CD8-positive, alpha-beta memory T cell (primary cell): Measurements from ENCODE around the gene OR4S1. TPM values are rescaled to one million over a fixed set of nuclear protein-coding genes. Genes with fewer than 3 reads are reported as not detected.
"Not testable (repeated sequence)": the region's sequence is repeated elsewhere in the genome, so short reads cannot be mapped to it uniquely, and the experiment has no call there.

Experiments
- CTCF ChIA-PET: fragments of 350-600 bp; sonication (Branson Sonifier 250); formaldehyde crosslinking; loops from one replicate; lab custom pipeline; 2021; ENCODE audit warnings: antibody characterized with exemption; lab: Charles Lee
- POLR2A ChIA-PET: fragments of 350-600 bp; sonication (Branson Sonifier 250); formaldehyde crosslinking; loops from one replicate; lab custom pipeline; 2021; ENCODE audit warnings: antibody characterized with exemption; lab: Charles Lee
- DNase-seq, 5 donors: peaks; one replicate each; pipeline versions ENCODE4 v3.0.0 to v3.0.0-alpha.2; 2020 to 2022; ENCODE audit warnings: mixed read lengths in 1 of 5
- H3K27ac ChIP-seq: one replicate; pipeline ENCODE4 v1.7.0; 2013; ENCODE audit warnings: low read depth, mild to moderate bottlenecking, low read length, moderate library complexity
- H3K27me3 ChIP-seq: 2 replicates; pipeline ENCODE4 v1.7.0; 2013; ENCODE audit warnings: low read length, mild to moderate bottlenecking; ENCODE audit not compliant: insufficient read depth, poor library complexity, severe bottlenecking
- H3K36me3 ChIP-seq: 2 replicates; pipeline ENCODE4 v1.7.0; 2013; ENCODE audit warnings: mild to moderate bottlenecking, low read length, moderate library complexity; ENCODE audit not compliant: insufficient read depth
- H3K4me1 ChIP-seq: 2 replicates; pipeline ENCODE4 v1.7.0; 2013; ENCODE audit warnings: mild to moderate bottlenecking, low read length, moderate library complexity; ENCODE audit not compliant: insufficient read depth
- H3K4me3 ChIP-seq: 2 replicates; pipeline ENCODE4 v1.7.0; 2013; ENCODE audit warnings: mild to moderate bottlenecking, low read length
- H3K9me3 ChIP-seq: 2 replicates; pipeline ENCODE4 v1.7.0; 2013; ENCODE audit warnings: mild to moderate bottlenecking, low read length
- H3K27ac Mint-ChIP-seq, 8 donors: one replicate each; pipeline ENCODE4 v1.8.0; 2020 to 2021; ENCODE audit warnings: mixed read lengths in 8 of 8, mild to moderate bottlenecking in 6 of 8, inconsistent platforms in 3 of 8, moderate library complexity in 3 of 8
- H3K27me3 Mint-ChIP-seq, 2 donors: one replicate each; pipeline ENCODE4 v1.8.0; 2020 to 2021; ENCODE audit warnings: mixed read lengths in 2 of 2, mild to moderate bottlenecking in 1 of 2, moderate library complexity in 1 of 2
- H3K36me3 Mint-ChIP-seq, 3 donors: one replicate each; pipeline ENCODE4 v1.8.0; 2020 to 2021; ENCODE audit warnings: mixed read lengths in 3 of 3, inconsistent platforms in 1 of 3, mild to moderate bottlenecking in 1 of 3
- H3K4me1 Mint-ChIP-seq, 3 donors: one replicate each; pipeline ENCODE4 v1.8.0; 2020 to 2021; ENCODE audit warnings: mixed read lengths in 3 of 3, inconsistent platforms in 1 of 3, mild to moderate bottlenecking in 1 of 3
- H3K4me3 Mint-ChIP-seq, 7 donors: one replicate each; pipeline ENCODE4 v1.8.0; 2020 to 2021; ENCODE audit warnings: mixed read lengths in 7 of 7, mild to moderate bottlenecking in 6 of 7, moderate library complexity in 4 of 7, inconsistent platforms in 2 of 7
- H3K9me3 Mint-ChIP-seq, 5 donors: one replicate each; pipeline ENCODE4 v1.8.0; 2020 to 2022; ENCODE audit warnings: mixed read lengths in 5 of 5, mild to moderate bottlenecking in 3 of 5, moderate library complexity in 2 of 5, inconsistent platforms in 1 of 5
- polyA plus RNA-seq: library from polyadenylated mRNA; unstranded; fragments of 300-500 nt; fragmentation: Illumina TruSeq; gene quantifications from one replicate; pipeline ENCODE4 v1.2.3, GENCODE V29; 2021
- total RNA-seq, 2 experiments: library from RNA; stranded (reverse); gene quantifications; one replicate each; pipeline ENCODE4 v1.2.3, GENCODE V29; 2021

Gene OR4S1
- total and polyA plus RNA-seq, 3 experiments from 2014 or later: not detected

DNA sequence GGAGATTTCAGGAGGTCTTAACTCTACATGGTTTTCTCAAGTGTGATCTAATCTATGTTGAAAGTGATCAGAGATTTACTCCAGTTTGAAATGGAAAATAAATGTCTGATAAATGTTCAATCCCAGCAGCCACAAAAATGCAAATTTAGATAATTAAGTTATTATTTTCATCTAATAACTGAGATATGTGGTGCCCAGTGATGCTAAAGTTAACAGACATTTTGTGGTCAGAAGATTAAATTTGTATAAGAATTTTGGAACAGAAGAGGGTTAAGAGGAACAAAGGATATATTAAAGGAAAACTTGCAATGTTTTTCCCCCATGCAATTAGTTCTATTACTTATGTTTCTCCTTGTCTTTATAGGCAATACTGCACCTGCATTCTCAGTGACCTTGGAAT is 18.6 kb downstream of the OR4S1 start, which contains the start of gene OR4C3:
Gene OR4C3 (plus strand): TSS at position 301 of the 400 bp plus-strand sequence. CDS start 102 bp downstream, outside the sequence.
- H3K27me3 ChIP-seq, DNase-seq, H3K4me1 ChIP-seq, H3K4me3 ChIP-seq, H3K36me3 ChIP-seq, H3K36me3 Mint-ChIP-seq, CTCF ChIA-PET, H3K9me3 ChIP-seq, H3K9me3 Mint-ChIP-seq, POLR2A ChIA-PET, H3K27ac ChIP-seq: not testable (repeated sequence)
- Mint-ChIP-seq H3K4me3 (peak within 1 kb of the TSS in 1 of 7 donors; percentile 22), H3K4me1 (peaks cover 10 to 14% (median 12%) of the 10 kb centered on the region in 3 donors), H3K27ac (peak within 1 kb of the TSS in 2 of 8 donors; percentile 19 to 51), H3K27me3 (peaks cover 7 to 13% of the 10 kb centered on the region in 2 donors)

DNA sequence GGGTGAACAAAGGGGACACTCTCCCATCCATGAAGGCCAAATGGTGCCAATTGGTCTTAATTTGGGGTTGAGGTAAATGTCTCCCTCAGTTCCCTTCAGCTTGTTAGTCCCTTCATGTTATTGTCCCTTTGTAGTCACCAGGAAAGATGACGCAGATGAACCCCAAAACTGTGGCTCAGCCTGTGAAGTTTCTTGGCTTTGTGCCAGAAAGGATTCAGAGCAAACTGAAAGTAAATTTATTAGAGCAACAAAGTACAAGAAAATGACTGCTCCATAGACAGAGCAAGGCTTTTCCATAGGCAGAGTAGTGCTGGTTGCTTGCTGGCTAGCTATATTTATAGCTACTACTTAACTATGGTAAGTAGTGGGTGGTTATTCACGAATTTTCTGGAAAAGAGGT is 35.4 kb downstream of the OR4S1 start:
- H3K27ac Mint-ChIP-seq: peak overlapping the region in 4 of 8 donors; percentile 10 to 73 (median 34)
- H3K4me1 ChIP-seq: peaks cover 7% of the 10 kb centered on the region
- no peak overlapping the region for H3K27ac ChIP-seq
- no peak overlapping the region for H3K4me3 ChIP-seq
- H3K27me3 Mint-ChIP-seq: peaks cover 0 to 6% of the 10 kb centered on the region in 2 donors
- DNase-seq: peak in 2 of 5 donors; percentile 29 to 38
- peaks cover 7% of the 10 kb centered on the region for H3K9me3 ChIP-seq
- no peaks in the 10 kb centered on the region for H3K36me3 ChIP-seq
- no peaks in the 10 kb centered on the region for H3K27me3 ChIP-seq
- H3K9me3 Mint-ChIP-seq: peaks cover 10 to 28% (median 16%) of the 10 kb centered on the region in 5 donors
- peaks cover 2 to 14% (median 8%) of the 10 kb centered on the region in 3 donors for H3K36me3 Mint-ChIP-seq
- CTCF ChIA-PET: interaction anchor here (0.6 kb wide), 1 partner anchor 224 kb away, joined by 3 read pairs; no protein-coding TSS in a partner anchor
- peak overlapping the region in 5 of 7 donors; percentile 2 to 59 (median 25) for H3K4me3 Mint-ChIP-seq
- H3K4me1 Mint-ChIP-seq: peaks cover 26 to 32% (median 29%) of the 10 kb centered on the region in 3 donors
- POLR2A ChIA-PET: no interaction called here

DNA sequence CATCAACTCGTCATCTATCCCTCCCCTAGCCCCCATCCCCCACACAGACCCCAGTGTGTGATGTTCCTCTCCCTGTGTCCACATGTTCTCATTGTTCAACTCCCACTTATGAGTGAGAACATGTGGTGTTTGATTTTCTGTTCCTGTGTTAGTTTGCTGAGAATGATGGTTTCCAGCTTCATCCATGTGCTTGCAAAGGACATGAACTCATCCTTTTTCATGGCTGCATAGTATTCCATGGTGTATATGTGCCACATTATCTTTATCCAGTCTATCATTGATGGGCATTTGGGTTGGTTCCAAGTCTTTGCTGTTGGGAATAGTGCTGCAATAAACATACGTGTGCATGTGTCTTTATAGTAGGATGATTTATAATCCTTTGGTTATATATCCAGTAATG is 36.5 kb downstream of the OR4S1 start:
- H3K4me3 ChIP-seq, H3K9me3 ChIP-seq, H3K27me3 ChIP-seq, H3K27ac ChIP-seq, H3K27me3 Mint-ChIP-seq, DNase-seq, H3K36me3 ChIP-seq, CTCF ChIA-PET, POLR2A ChIA-PET: not testable (repeated sequence)
- Mint-ChIP-seq H3K27ac (peak overlapping the region in 3 of 8 donors; percentile 32 to 57 (median 51)), H3K9me3 (peaks cover 16 to 39% (median 23%) of the 10 kb centered on the region in 5 donors), H3K36me3 (peaks cover 2 to 18% (median 10%) of the 10 kb centered on the region in 3 donors), H3K4me3 (peak overlapping the region in 1 of 7 donors; percentile 26), H3K4me1 (peaks cover 34 to 38% (median 37%) of the 10 kb centered on the region in 3 donors)
- peaks cover 10% of the 10 kb centered on the region for H3K4me1 ChIP-seq

DNA sequence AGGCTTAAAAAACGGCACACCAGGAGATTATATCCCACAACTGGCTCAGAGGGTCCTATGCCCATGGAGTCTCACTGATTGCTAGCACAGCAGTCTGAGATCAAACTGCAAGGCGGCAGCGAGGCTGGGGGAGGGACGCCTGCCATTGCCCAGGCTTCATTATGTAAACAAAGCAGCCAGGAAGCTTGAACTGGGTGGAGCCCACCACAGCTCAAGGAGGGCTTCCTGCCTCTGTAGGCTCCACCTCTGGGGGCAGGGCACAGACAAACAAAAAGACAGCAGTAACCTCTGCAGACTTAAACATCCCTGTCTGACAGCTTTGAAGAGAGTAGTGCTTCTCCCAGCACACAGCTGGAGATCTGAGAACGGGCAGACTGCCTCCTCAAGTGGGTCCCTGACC is 40.3 kb downstream of the OR4S1 start:
- H3K36me3 ChIP-seq, CTCF ChIA-PET, POLR2A ChIA-PET, H3K9me3 ChIP-seq, H3K27ac ChIP-seq, H3K27me3 Mint-ChIP-seq, H3K4me3 ChIP-seq, H3K27me3 ChIP-seq: not testable (repeated sequence)
- Mint-ChIP-seq H3K27ac (peak overlapping the region in 7 of 8 donors; percentile 24 to 85 (median 61)), H3K36me3 (peaks cover 2 to 14% (median 10%) of the 10 kb centered on the region in 3 donors), H3K4me1 (peaks cover 25 to 27% (median 27%) of the 10 kb centered on the region in 3 donors), H3K9me3 (peaks cover 16 to 67% (median 44%) of the 10 kb centered on the region in 5 donors), H3K4me3 (peak overlapping the region in 5 of 7 donors; percentile 12 to 76 (median 49))
- peaks cover 10% of the 10 kb centered on the region for H3K4me1 ChIP-seq
- peak in 2 of 5 donors; percentile 14 to 48 for DNase-seq

DNA sequence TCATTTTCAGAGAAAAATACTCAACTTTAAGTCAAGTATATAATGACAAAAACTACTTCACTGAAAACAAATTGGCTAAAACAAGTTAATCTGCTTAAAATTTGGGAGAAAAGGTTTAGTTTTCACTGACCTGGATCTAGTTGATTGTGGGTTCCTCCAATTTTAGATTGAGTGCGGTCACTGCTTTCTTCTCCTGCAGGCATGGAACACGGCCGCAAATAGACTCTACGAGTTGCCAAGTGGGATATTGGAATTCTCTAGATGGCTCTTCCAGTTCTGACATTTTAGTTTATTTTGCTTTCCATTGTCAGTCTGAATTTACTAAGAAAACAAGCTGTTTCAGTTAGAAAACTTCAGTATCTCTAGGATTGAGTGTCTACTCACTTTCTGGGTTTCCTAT is 48.0 kb downstream of the OR4S1 start:
- H3K4me3 Mint-ChIP-seq: no peak overlapping the region
- no peak overlapping the region for H3K27ac ChIP-seq
- H3K4me1 ChIP-seq: no peaks in the 10 kb centered on the region
- H3K9me3 Mint-ChIP-seq: peaks cover 2 to 24% (median 14%) of the 10 kb centered on the region in 5 donors
- H3K36me3 ChIP-seq: no peaks in the 10 kb centered on the region
- no peaks in the 10 kb centered on the region for H3K4me1 Mint-ChIP-seq
- peak overlapping the region in 1 of 8 donors; percentile 58 for H3K27ac Mint-ChIP-seq
- H3K36me3 Mint-ChIP-seq: peaks cover 0 to 8% (median 0%) of the 10 kb centered on the region in 3 donors
- POLR2A ChIA-PET: no interaction called here
- H3K9me3 ChIP-seq: peaks cover 5% of the 10 kb centered on the region
- no peak for DNase-seq
- no peak overlapping the region for H3K4me3 ChIP-seq
- CTCF ChIA-PET: no interaction called here
- H3K27me3 Mint-ChIP-seq: peaks cover 9 to 16% of the 10 kb centered on the region in 2 donors
- H3K27me3 ChIP-seq: no peaks in the 10 kb centered on the region

DNA sequence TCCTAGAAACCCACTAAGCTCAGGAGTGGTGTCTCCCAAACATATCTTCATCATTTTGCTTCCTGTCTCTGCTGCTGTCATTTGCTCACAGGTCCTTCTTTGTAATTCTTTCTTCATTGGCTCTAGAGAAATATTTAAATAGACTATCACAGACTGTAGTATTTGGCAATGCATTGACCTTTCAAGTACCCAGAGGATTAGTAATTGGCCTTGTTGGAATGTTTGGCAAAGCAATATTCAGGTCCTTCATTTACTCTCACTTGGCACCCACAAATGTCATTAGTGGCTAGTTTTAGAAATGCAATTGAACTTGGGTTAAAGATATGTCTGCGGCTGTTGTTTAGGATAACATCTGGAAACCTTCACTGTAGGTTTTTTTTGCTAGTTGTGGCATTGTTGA is 48.7 kb downstream of the OR4S1 start:
- no peak overlapping the region for H3K27ac ChIP-seq
- no peaks in the 10 kb centered on the region for H3K27me3 ChIP-seq
- POLR2A ChIA-PET: no interaction called here
- Mint-ChIP-seq H3K9me3 (peaks cover 2 to 18% (median 9%) of the 10 kb centered on the region in 5 donors), H3K4me3 (no peak overlapping the region), H3K36me3 (peaks cover 0 to 8% (median 0%) of the 10 kb centered on the region in 3 donors), H3K27ac (no peak overlapping the region), H3K4me1 (no peaks in the 10 kb centered on the region), H3K27me3 (peaks cover 9 to 16% of the 10 kb centered on the region in 2 donors)
- no peak for DNase-seq
- H3K4me1 ChIP-seq: no peaks in the 10 kb centered on the region
- H3K36me3 ChIP-seq: no peaks in the 10 kb centered on the region
- CTCF ChIA-PET: no interaction called here
- peaks cover 5% of the 10 kb centered on the region for H3K9me3 ChIP-seq
- no peak overlapping the region for H3K4me3 ChIP-seq

Other genes starting within 250 kb of the OR4S1 start
- not detected for gene OR4B1, start 89.4 kb upstream of the OR4S1 start, total RNA-seq
- not detected for gene OR4B1, start 89.4 kb upstream of the OR4S1 start, polyA plus RNA-seq
- not detected for gene OR4X2, start 61.1 kb upstream of the OR4S1 start, total RNA-seq
- gene OR4X2, start 61.1 kb upstream of the OR4S1 start, polyA plus RNA-seq: not detected
- gene OR4X1, start 42.4 kb upstream of the OR4S1 start, total RNA-seq: not detected
- not detected for gene OR4X1, start 42.4 kb upstream of the OR4S1 start, polyA plus RNA-seq
- gene OR4C3, start 18.7 kb downstream of the OR4S1 start, total RNA-seq: not detected
- not detected for gene OR4C3, start 18.7 kb downstream of the OR4S1 start, polyA plus RNA-seq
- not detected for gene OR4C5, start 60.2 kb downstream of the OR4S1 start, total RNA-seq
- not detected for gene OR4C5, start 60.2 kb downstream of the OR4S1 start, polyA plus RNA-seq
- not detected for gene OR4A47, start 182.6 kb downstream of the OR4S1 start, total RNA-seq
- gene OR4A47, start 182.6 kb downstream of the OR4S1 start, polyA plus RNA-seq: not detected